IMR-90 (cell line): ENCODE results near the gene DRAP1.

ENCODE experiments used
- FOS ChIP-seq: fragments of 150-350 bp; IDR thresholded peaks from 2 replicates; pipeline ENCODE4 v1.6.1; 2016; ENCODE audit warnings: low read depth, low read length
- MAFK ChIP-seq: IDR thresholded peaks from 2 replicates; pipeline ENCODE4 v1.6.1; 2012; ENCODE audit warnings: low read depth, low read length, improper control_type of control experiment
- MAZ ChIP-seq: IDR thresholded peaks from 2 replicates; pipeline ENCODE4 v1.6.1; 2012; ENCODE audit warnings: low read depth, mild to moderate bottlenecking, low read length, improper control_type of control experiment, moderate library complexity, borderline replicate concordance
- NFE2L2 ChIP-seq: fragments of 150-350 bp; IDR thresholded peaks from 2 replicates; pipeline ENCODE4 v1.6.1; 2016; ENCODE audit warnings: low read depth, mild to moderate bottlenecking, low read length
- POLR2A ChIP-seq: IDR thresholded peaks from 2 replicates; pipeline ENCODE4 v1.6.1; 2012; ENCODE audit warnings: mild to moderate bottlenecking, low read depth, low read length
- RFX5 ChIP-seq: IDR thresholded peaks from 2 replicates; pipeline ENCODE4 v1.8.0; 2012; ENCODE audit warnings: low read depth, mild to moderate bottlenecking, low read length, moderate library complexity
- TF ChIP-seq, protein P1 (sequence below): conservative IDR thresholded peaks from 2 replicates; pipeline ENCODE4 v1.5.1; 2012; ENCODE audit warnings: mild to moderate bottlenecking, low read depth, low read length, improper control_type of control experiment
- TF ChIP-seq, protein P2 (sequence below): fragments of 150-350 bp; IDR thresholded peaks from 2 replicates; pipeline ENCODE4 v1.6.1; 2017; ENCODE audit warnings: mild to moderate bottlenecking, antibody characterized with exemption, low read length, low read depth

DNA sequence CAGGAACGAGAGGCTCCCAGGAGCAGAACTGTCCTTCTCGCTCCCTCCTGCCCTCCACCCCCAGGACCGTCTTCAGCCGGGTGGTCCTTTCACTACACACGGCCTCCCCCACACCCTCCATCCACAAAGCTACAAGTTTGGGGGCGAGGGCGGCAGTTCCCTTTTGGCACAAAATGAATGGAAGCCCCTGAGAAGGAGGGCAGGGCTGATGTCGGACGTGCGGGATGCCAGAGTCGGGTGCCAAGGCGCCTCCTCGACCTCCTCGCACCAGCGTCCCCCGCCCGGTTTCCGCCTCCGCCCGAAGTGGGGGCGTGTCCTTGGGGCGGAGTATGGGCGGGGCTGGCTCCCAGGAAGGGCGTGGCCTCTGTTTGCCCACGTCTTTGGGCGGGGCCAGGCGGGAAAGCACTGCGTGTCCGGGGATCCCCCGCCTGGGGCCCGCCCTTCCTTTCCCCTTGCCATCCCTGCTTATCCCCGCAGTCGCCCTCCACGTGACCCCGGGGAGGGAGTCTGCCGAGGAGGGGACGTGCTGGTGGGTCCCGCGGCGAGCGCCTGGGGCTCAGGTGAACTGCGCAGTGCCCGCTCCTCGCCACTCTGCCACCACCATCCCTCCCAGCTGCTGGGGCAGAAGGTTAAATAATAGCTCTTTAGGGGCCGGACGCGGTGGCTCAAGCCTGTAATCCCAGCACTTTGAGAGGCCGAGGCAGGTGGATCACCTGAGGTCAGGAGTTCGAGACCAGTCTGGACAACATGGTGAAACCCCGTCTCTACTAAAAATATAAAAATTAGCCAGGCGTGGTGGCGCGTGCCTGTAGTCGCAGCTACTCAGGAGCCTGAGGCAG is 45.7 kb upstream of the DRAP1 start:
- TF ChIP-seq POLR2A: peak; percentile 53; the same call in 1 of the 2 replicates
- TF ChIP-seq, protein P1, sequence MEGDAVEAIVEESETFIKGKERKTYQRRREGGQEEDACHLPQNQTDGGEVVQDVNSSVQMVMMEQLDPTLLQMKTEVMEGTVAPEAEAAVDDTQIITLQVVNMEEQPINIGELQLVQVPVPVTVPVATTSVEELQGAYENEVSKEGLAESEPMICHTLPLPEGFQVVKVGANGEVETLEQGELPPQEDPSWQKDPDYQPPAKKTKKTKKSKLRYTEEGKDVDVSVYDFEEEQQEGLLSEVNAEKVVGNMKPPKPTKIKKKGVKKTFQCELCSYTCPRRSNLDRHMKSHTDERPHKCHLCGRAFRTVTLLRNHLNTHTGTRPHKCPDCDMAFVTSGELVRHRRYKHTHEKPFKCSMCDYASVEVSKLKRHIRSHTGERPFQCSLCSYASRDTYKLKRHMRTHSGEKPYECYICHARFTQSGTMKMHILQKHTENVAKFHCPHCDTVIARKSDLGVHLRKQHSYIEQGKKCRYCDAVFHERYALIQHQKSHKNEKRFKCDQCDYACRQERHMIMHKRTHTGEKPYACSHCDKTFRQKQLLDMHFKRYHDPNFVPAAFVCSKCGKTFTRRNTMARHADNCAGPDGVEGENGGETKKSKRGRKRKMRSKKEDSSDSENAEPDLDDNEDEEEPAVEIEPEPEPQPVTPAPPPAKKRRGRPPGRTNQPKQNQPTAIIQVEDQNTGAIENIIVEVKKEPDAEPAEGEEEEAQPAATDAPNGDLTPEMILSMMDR: no peak
- TF ChIP-seq MAFK: no peak
- no peak for TF ChIP-seq RFX5
- TF ChIP-seq, protein P2, sequence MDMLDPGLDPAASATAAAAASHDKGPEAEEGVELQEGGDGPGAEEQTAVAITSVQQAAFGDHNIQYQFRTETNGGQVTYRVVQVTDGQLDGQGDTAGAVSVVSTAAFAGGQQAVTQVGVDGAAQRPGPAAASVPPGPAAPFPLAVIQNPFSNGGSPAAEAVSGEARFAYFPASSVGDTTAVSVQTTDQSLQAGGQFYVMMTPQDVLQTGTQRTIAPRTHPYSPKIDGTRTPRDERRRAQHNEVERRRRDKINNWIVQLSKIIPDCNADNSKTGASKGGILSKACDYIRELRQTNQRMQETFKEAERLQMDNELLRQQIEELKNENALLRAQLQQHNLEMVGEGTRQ: peak; percentile 95
- TF ChIP-seq FOS: no peak
- TF ChIP-seq MAZ: peak; percentile 97
- TF ChIP-seq NFE2L2: no peak
